GM12878 (cell line): Measurements from ENCODE around the gene TPI1. TPM values are rescaled to one million over a fixed set of nuclear protein-coding genes. Genes with fewer than 3 reads are reported as not detected.

ENCODE experiments used
- BCL11A ChIP-seq: IDR thresholded peaks from 2 replicates; pipeline ENCODE4 v1.6.1; 2011; ENCODE audit warnings: low read depth, low read length
- CBX5 ChIP-seq: sonication (generic); IDR thresholded peaks from 2 replicates; pipeline ENCODE4 v1.6.1; 2016; ENCODE audit warnings: low read depth, moderate library complexity, mild to moderate bottlenecking, inconsistent platforms
- CEBPB ChIP-seq, 2 experiments: fragments of 150-350 bp in 1 of 2; IDR thresholded peaks; 2 replicates each; pipeline ENCODE4 v1.6.1; 2012 to 2014; ENCODE audit warnings: low read depth in 2 of 2, low read length in 2 of 2, borderline replicate concordance in 1 of 2, inconsistent platforms in 1 of 2
- EP300 ChIP-seq, 2 experiments: fragments of 150-350 bp in 1 of 2; IDR thresholded peaks; 2 replicates each; pipeline ENCODE4 v1.6.1; 2011 to 2012; ENCODE audit warnings: low read depth in 2 of 2, low read length in 2 of 2, borderline replicate concordance in 1 of 2, improper control_type of control experiment in 1 of 2, inconsistent platforms in 1 of 2; ENCODE audit not compliant: control insufficient read depth in 1 of 2
- ESRRA ChIP-seq: IDR thresholded peaks from 2 replicates; pipeline ENCODE4 v1.6.1; 2012; ENCODE audit warnings: mild to moderate bottlenecking, low read length, improper control_type of control experiment
- HCFC1 ChIP-seq: fragments of 150-350 bp; IDR thresholded peaks from 2 replicates; pipeline ENCODE4 v1.6.1; 2014; ENCODE audit warnings: low read length
- HDAC2 ChIP-seq: fragments of 200-600 bp; sonication (generic); IDR thresholded peaks from 2 replicates; pipeline ENCODE4 v1.6.1; 2017
- MTA3 ChIP-seq: IDR thresholded peaks from 2 replicates; pipeline ENCODE4 v1.6.1; 2012; ENCODE audit warnings: low read length, inconsistent platforms, borderline replicate concordance
- NR2F1 ChIP-seq: fragments of 450-650 bp; conservative IDR thresholded peaks from 2 replicates; pipeline ENCODE4 v1.6.1; 2017; ENCODE audit warnings: mild to moderate bottlenecking
- PKNOX1 ChIP-seq: fragments of 450-650 bp; IDR thresholded peaks from 2 replicates; pipeline ENCODE4 v1.6.1; 2016; ENCODE audit warnings: mild to moderate bottlenecking
- RCOR1 ChIP-seq: conservative IDR thresholded peaks from 2 replicates; pipeline ENCODE4 v1.6.1; 2012; ENCODE audit warnings: low read depth, low read length, improper control_type of control experiment
- RELB ChIP-seq: fragments of 450-650 bp; IDR thresholded peaks from 2 replicates; pipeline ENCODE4 v1.6.1; 2017; ENCODE audit warnings: low read depth, mild to moderate bottlenecking, moderate library complexity
- SIN3A ChIP-seq: IDR thresholded peaks from 2 replicates; pipeline ENCODE4 v1.6.1; 2012; ENCODE audit warnings: low read depth, low read length, improper control_type of control experiment
- SKIL ChIP-seq: fragments of 450-650 bp; IDR thresholded peaks from 2 replicates; pipeline ENCODE4 v1.6.1; 2017; ENCODE audit warnings: mild to moderate bottlenecking, low read depth, inconsistent platforms; ENCODE audit not compliant: poor library complexity, severe bottlenecking
- SMAD1 ChIP-seq: fragments of 450-650 bp; IDR thresholded peaks from 2 replicates; pipeline ENCODE4 v1.6.1; 2018; ENCODE audit warnings: mild to moderate bottlenecking, low read depth; ENCODE audit not compliant: partially characterized antibody
- ZNF384 ChIP-seq: IDR thresholded peaks from 2 replicates; pipeline ENCODE4 v1.6.1; 2012; ENCODE audit warnings: low read depth, mild to moderate bottlenecking, low read length, improper control_type of control experiment, borderline replicate concordance
- polyA plus RNA-seq, 11 experiments: library from polyadenylated mRNA; depleted of rRNA in 4 of 11; unstranded in 6 of 11; stranded (reverse) in 5 of 11; fragments of >200 nt; fragmentation: Nextera tagmentation in 4 of 11; fragmentation: Illumina TruSeq in 1 of 11; extraction: Ambion mirVana in 4 of 11; extraction: Trizol in 1 of 11; gene quantifications; 1 replicate in 1 of 11; 2 replicates in 10 of 11; pipeline versions ENCODE4 v1.2.1 to v1.2.3, GENCODE V29; 2011 to 2016; ENCODE audit warnings: inconsistent platforms in 2 of 11, missing spikeins in 2 of 11, low read depth in 1 of 11
- total RNA-seq, 4 experiments: library from RNA; depleted of rRNA in 3 of 4; stranded (reverse); fragments of >200 nt in 3 of 4; fragmentation: Illumina TruSeq in 1 of 4; extraction: Trizol in 1 of 4; gene quantifications; 2 replicates each; pipeline versions ENCODE4 v1.2.1 to v1.2.3, GENCODE V29; 2013 to 2021
- TF ChIP-seq, protein P1 (sequence below): fragments of 450-650 bp; formaldehyde crosslinking; IDR thresholded peaks from 2 replicates; pipeline ENCODE4 v1.4.0; 2020; ENCODE audit warnings: mild to moderate bottlenecking, moderate library complexity
- TF ChIP-seq, protein P2 (sequence below): fragments of 450-650 bp; IDR thresholded peaks from 2 replicates; pipeline ENCODE4 v1.6.1; 2014; ENCODE audit warnings: mild to moderate bottlenecking

Gene TPI1
- total and polyA plus RNA-seq, 10 of the 15 experiments (the other 5 are each of a cell fraction or from before 2014, with no cell fraction given) = 916 to 7,349 (median 1,677) TPM

- TF ChIP-seq MTA3 (no peak), HDAC2 (no peak), SIN3A (no peak; the same call in 1 of the 2 replicates), PKNOX1 (no peak), EP300 (IDR thresholded peaks at IDR 0.05; ENCODE audit: borderline replicate concordance in 1 of 2, control insufficient read depth in 1 of 2, low read depth in 2 of 2, low read length in 2 of 2) (no peak), RCOR1 (no peak), CBX5 (no peak), NR2F1 (peak; percentile 52; the same call in 1 of the 2 replicates), SMAD1 (peak; percentile 75), CEBPB (IDR thresholded peaks at IDR 0.05; ENCODE audit: borderline replicate concordance in 1 of 2, low read depth in 2 of 2, low read length in 2 of 2) (no peak), ZNF384 (no peak), BCL11A (no peak), ESRRA (no peak; the same call in 1 of the 2 replicates), RELB (no peak), HCFC1 (peak; percentile 45; the same call in 1 of the 2 replicates), SKIL (no peak)
- TF ChIP-seq, protein P1, sequence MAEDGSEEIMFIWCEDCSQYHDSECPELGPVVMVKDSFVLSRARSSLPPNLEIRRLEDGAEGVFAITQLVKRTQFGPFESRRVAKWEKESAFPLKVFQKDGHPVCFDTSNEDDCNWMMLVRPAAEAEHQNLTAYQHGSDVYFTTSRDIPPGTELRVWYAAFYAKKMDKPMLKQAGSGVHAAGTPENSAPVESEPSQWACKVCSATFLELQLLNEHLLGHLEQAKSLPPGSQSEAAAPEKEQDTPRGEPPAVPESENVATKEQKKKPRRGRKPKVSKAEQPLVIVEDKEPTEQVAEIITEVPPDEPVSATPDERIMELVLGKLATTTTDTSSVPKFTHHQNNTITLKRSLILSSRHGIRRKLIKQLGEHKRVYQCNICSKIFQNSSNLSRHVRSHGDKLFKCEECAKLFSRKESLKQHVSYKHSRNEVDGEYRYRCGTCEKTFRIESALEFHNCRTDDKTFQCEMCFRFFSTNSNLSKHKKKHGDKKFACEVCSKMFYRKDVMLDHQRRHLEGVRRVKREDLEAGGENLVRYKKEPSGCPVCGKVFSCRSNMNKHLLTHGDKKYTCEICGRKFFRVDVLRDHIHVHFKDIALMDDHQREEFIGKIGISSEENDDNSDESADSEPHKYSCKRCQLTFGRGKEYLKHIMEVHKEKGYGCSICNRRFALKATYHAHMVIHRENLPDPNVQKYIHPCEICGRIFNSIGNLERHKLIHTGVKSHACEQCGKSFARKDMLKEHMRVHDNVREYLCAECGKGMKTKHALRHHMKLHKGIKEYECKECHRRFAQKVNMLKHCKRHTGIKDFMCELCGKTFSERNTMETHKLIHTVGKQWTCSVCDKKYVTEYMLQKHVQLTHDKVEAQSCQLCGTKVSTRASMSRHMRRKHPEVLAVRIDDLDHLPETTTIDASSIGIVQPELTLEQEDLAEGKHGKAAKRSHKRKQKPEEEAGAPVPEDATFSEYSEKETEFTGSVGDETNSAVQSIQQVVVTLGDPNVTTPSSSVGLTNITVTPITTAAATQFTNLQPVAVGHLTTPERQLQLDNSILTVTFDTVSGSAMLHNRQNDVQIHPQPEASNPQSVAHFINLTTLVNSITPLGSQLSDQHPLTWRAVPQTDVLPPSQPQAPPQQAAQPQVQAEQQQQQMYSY = no peak
- TF ChIP-seq, protein P2, sequence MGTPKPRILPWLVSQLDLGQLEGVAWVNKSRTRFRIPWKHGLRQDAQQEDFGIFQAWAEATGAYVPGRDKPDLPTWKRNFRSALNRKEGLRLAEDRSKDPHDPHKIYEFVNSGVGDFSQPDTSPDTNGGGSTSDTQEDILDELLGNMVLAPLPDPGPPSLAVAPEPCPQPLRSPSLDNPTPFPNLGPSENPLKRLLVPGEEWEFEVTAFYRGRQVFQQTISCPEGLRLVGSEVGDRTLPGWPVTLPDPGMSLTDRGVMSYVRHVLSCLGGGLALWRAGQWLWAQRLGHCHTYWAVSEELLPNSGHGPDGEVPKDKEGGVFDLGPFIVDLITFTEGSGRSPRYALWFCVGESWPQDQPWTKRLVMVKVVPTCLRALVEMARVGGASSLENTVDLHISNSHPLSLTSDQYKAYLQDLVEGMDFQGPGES = no peak
These were observed at the start of gene TPI1 (continued) for GRCh38 chr12:6867413-6868210.
